ENCODE results near the gene LMF2.
A peak's percentile ranks its signal among the peaks of the same experiment; 100 is the strongest.
"Not testable (repeated sequence)": the region's sequence is repeated elsewhere in the genome, so short reads cannot be mapped to it uniquely, and the experiment has no call there.

LMF2 gene, protein sequence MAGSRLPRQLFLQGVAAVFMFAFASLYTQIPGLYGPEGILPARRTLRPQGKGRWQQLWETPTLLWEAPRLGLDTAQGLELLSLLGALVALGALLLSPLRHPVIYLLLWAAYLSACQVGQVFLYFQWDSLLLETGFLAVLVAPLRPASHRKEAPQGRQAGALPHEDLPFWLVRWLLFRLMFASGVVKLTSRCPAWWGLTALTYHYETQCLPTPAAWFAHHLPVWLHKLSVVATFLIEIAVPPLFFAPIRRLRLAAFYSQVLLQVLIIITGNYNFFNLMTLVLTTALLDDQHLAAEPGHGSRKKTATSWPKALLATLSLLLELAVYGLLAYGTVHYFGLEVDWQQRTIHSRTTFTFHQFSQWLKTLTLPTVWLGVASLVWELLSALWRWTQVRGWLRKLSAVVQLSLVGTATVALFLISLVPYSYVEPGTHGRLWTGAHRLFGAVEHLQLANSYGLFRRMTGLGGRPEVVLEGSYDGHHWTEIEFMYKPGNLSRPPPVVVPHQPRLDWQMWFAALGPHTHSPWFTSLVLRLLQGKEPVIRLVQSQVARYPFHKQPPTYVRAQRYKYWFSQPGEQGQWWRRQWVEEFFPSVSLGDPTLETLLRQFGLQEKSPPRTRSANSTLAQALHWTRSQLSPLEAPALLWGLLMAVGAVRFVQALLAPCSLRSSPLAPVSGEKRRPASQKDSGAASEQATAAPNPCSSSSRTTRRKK
- 117 to 152 (median 141) reads per million in 4 experiments for total RNA-seq

DNA sequence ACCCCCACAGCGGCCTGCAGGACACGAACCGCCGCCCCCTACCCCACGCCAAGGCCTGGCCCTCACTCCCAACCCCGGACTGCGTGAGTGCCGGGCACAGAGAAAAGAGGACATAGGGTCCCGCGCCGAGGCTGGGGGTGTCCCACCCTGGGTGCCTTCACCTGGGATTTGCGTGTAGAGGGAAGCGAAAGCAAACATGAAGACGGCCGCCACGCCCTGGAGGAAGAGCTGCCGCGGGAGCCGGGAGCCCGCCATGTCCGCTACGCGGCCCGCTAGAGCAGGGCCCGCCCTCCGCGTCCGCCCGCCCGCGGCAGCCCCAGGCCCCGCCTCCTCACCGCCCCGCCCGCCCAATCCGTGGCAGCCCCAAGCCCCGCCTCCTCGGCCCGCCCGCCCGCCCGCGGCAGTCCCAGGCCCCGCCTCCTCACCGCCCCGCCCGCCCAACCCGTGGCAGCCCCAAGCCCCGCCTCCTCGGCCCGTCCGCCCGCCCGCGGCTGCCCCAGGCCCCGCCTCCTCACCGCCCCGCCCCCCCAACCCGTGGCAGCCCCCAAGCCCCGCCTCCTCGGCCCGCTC, at the start of gene LMF2:
Gene LMF2, minus strand, starts transcription at position 282 of the 570 bp plus-strand sequence. Its CDS starts 27 bp downstream, at position 255.
- DNase-seq = peak; percentile 100

- no peak for DNase-seq
These were observed 49.2 kb upstream of the LMF2 start for GRCh38 chr22:50556703-50557102.

GRCh38 chr22:50553310-50553709, 45.8 kb upstream of the LMF2 start:
- DNase-seq = no peak

DNA sequence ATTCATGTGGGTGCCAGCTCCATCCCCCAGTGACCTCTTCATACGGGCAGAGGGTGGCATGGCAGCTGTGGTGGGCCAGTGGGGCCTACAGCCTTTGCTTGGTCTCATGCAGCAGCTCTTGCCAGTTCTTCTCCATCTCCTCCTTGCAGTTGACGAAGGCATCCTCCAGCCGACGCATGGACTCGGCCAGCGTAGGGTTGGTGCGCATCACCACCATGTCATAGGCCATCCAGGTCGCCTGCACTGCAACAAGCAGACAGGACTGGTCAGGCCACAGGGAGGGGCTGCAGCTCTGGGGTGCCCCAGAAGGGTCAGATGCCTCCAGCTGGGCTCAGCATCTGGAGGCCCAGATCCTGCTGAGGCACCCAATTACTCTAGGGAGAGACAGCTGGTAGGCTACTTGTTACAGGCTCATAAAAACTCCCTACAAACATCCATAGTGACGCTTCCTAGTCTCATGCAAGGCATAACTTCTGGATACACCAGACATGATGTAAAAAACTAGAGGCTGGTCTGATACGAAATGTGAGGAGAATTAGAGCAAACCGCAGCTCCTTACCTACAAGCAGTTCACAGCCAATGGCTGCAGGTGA, 43.8 kb upstream of the LMF2 start:
- no peak for DNase-seq

GRCh38 chr22:50550395-50550794, 42.9 kb upstream of the LMF2 start:
- DNase-seq = no peak

GRCh38 chr22:50548921-50549790, 41.7 kb upstream of the LMF2 start:
- DNase-seq = no peak

DNA sequence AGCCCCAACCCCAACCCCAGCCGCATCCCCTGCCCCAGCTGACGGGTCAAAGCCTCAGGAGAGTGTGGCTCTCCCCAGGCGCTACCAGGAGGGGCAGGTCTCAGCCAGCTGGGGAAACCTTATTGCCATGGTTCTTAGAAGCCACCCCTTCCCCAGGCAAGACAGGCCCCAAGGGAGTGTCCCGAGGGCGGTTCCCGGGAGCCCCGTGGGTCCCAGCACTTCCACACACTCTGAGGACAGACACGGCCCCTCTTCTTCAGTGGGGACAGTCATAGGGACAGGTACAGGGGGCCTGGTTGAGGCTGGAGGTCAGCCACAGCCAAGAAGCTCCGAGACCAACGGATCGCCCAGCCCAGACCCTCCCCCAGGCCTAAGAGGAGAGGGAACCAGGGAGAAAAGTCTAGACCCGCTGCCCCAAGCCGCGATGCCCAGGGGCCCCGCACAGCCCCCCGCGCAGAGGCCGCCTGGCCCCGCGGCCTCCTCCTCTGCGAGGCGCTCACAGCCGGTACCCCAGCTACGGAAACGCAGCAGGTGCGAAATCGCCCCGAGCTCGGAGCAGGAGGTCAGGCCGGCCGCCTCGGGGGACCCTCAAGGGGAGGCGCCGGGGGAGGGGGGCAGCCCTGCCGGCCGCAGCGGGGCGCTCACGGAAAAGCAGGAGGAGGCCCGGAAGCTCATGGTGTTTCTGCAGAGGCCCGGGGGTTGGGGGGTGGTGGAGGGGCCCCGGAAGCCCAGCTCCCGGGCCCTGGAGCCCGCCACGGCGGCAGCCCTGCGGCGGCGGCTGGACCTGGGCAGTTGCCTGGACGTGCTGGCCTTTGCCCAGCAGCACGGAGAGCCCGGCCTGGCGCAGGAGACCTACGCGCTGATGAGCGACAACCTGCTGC, 40.8 kb upstream of the LMF2 start:
- DNase-seq = peak; percentile 28

DNA sequence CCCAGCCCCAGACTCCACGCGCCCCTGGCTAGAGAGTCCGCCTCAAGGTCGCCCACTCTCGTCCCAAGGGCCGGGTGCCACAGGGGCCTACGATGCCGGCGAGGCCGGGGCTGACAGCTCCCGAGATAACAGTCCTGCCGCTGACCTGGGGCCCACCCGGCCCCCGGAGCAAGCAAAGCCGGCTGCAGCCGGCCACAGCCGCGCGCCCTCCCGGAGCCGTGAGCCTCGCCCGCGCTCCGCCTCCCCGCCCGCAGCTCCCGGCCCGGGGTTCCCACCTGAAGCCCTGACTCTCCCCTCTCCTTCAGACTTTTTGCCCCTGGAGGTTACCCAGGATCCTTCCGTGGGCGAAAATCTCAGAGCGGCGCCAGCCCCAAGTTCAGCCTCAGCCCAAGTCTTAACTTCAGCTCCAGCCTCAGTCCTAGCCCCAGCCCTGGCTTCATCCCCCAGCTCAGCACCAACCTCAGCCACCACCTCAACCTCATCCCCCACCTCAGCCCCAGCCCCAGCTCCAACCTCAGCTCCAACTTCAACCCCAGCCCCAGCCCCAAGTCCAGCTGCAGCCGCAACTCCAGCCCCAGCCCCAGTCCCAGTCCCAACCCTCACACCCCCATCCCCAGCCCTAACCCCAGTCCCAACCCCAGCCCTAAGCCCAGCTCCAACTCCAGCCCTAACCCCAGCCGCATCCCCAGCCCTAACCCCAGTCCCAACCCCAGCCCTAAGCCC, 39.9 kb upstream of the LMF2 start:
- DNase-seq = no peak

GRCh38 chr22:50546326-50547262, 39.1 kb upstream of the LMF2 start:
- DNase-seq = no peak

DNA sequence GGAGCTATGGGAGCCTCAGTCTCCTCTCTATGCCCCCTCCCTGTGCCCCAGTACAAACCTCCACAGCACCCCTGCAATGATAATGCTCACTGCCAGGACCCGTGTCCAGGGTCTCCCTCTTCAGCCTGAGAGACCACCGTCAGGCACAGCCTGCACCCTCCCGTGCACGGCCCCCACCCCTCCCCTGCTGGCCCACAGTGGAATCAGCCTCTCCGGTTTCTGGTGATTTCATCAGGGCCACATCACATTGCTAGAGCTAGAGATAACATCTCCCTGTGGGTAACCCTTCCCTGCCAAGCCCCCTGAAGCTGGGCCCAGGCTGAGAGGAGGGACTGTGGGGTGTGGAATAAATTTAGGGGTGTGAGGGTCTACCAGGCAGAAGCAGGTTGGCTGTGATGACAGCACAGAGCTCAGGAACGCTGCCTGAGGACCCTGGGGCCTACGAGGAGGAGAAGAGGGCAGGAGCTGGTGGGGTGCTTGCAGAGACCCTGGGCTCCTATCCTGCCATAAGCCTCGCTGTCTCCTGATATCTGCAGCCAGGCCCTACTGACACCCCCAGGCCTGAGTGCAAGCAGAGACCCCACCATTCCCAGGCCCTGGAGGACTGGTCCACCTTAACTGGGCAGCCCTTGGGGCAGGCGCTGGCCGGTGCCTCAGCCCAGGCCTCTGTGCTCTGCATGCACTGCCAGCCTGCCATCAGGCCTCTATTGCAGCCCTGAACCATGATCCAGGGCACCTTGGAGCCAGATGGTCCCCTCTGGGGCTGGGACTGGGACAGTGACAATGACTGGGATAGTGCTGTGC, 38.2 kb upstream of the LMF2 start, which contains the start of gene KLHDC7B:
Gene KLHDC7B, plus strand, starts transcription at position 378 of the 804 bp plus-strand sequence. Its CDS starts 345 bp downstream, at position 723.
- DNase-seq = no peak

- no peak for DNase-seq
These were observed 37.3 kb upstream of the LMF2 start for GRCh38 chr22:50544746-50545253.

DNA sequence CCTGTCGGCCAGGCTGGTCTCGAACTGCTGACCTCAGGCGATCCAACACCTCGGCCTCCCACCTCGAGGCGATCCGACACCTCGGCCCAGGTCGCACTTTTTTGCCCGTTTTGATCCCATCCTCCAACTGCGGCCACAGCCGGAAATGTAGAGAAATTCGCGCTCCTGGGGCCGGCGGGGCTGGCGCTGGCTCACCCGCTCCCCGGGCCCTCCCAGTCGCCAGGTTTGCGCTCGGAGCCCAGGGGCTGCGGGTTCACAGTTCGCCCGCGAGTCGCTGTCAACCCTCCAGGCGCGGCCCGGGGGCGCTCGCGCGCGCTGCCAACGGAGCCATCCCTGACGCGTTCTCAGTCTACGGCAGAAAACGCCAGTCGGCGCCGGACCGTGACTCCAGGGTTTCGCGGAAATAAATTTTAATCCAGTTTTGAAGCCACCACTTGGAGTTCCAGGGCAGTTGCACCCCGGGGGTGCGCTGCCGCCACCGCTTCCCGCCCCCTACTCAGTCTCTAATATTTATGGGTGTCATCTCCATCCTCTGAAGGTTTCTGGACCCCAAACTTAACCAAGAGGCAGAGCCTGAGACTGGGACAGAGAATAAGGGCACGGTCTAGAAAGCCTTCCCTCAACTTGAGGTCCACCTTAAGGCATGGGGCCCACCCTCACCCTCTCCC, 36.7 kb upstream of the LMF2 start:
- DNase-seq = peak; percentile 57

GRCh38 chr22:50542416-50542927, 35.0 kb upstream of the LMF2 start:
- DNase-seq = no peak

- not testable (repeated sequence) for DNase-seq
These were observed 34.1 kb upstream of the LMF2 start for GRCh38 chr22:50541667-50542026.

DNA sequence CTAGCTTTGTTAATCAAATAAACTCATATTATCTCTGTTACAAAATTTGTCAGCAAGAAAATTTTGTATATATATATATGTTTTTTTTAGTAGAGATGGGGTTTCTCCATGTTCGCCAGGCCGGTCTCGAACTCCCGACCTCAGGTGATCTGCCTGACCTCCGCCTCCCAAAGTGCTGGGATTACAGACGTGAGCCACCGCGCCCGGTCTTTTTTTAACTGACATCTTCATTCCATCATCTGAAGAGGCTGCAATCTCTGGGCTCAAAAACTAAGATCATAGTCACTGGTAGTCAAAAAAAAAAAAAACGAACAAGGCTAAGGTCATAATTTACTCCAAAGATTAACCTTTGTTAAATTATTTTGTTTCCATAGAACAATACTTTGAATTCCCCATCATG, 32.9 kb upstream of the LMF2 start:
- no peak for DNase-seq

- DNase-seq = no peak
These were observed 30.3 kb upstream of the LMF2 start for GRCh38 chr22:50537765-50538164.

DNA sequence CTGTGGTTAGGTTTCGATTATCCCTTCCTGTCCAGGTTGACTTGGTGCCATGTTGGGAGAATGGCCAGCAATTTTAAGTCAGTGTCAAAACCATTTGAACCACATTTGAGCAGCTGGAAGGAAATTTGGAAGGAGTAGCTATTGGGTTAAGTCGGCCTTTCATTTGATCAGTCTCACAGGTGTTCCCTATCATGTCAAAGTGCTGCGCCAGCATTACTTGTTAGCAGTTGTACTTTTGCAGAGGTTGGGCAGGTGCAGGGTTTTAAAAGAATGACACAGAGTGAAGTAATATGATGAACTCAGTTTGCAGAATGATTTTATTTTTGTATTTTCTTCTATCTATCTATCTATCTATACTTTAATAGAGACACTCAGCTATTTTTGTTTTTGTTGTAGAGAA, 28.7 kb upstream of the LMF2 start:
- DNase-seq = no peak

Measured in effector CD8-positive, alpha-beta T cell (primary cell).